Stimulated activated naive CD4-positive, alpha-beta T cell (primary cell): Measurements from ENCODE around the gene KDM7A.

Source experiments
- DNase-seq, 6 experiments: peaks; one replicate each; lab custom pipeline; 2025; lab: John Stamatoyannopoulos, UW

The KDM7A gene

GRCh38 chr7:140082770-140083169 is 94.0 kb downstream of the KDM7A start:
- no peak for DNase-seq

- DNase-seq = no peak
These were observed 94.9 kb downstream of the KDM7A start for GRCh38 chr7:140081774-140082425.

GRCh38 chr7:140080919-140081318 is 95.9 kb downstream of the KDM7A start:
- no peak for DNase-seq

DNA sequence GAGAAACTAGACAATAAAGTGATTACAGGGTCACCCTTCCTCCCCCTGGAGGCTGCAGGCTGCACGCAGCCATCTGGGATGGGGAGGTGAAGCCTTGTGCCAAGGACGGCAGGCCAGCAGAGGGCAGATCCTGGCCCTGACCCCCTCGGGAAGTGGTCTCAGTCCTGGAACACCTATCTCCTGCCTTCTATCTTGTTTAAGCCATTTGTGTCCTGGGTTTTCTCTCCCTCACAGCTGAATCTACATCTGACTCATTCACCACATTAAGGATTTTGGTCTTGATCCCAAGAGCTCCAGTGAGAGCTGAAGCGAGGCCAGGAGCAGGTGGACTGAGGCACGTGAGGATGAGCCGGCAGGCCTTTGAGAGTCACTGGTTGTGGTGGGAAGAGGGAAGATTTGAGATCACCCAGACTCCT is 97.7 kb downstream of the KDM7A start:
- no peak for DNase-seq

GRCh38 chr7:140078392-140078791 is 98.4 kb downstream of the KDM7A start:
- DNase-seq = no peak

GRCh38 chr7:140074780-140075179 is 102.0 kb downstream of the KDM7A start:
- DNase-seq = no peak

DNA sequence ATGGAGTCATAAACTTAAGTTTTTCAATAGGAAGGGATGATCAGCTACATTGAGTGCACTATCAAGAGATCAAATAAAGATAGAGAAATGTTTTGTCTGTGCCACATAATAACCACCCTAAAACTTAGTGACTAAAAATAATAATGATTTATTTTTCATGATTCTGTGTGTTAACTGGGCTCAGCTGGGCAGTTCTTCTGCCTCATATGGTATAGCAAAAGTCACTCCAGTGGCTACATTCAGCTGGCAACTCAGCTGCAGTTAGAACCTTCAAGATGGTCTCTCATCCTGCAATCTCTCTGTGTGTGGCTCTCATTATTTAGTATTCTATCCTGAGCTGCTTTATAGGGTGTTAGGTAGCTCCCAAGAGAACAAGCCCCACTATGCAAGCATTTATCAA is 106.2 kb downstream of the KDM7A start:
- DNase-seq = no peak

DNA sequence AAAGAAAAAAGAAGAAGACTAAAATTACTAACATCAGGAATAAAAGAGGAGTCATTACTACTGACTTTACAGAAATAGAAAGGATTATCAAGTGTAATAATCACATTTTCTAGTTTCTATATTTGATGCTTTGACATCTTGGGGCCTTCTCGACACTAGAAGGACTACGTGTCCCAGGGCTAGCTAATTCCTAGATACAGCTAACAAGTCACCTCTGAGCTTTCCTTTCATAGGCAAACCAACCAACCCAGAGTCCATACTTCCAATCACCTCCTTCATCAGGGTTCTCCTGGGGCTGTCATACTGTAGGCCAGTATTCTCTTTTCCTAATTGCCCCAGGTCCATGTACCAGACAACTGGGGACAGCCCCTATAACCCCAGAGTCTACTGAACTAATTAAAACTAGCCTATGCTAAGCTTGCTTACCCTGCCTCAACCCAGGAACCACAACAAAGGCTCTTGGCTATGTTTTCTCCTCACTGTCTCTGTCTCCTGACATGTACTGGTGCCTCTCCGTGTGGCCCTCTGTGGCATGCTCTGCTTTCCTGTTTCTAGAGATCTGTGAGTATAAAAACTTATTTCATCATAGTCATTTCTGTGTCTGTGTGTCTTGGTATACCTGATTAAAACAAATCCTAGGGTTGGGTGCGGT is 107.4 kb downstream of the KDM7A start:
- DNase-seq = peak in 1 of 6 experiments; percentile 9

DNA sequence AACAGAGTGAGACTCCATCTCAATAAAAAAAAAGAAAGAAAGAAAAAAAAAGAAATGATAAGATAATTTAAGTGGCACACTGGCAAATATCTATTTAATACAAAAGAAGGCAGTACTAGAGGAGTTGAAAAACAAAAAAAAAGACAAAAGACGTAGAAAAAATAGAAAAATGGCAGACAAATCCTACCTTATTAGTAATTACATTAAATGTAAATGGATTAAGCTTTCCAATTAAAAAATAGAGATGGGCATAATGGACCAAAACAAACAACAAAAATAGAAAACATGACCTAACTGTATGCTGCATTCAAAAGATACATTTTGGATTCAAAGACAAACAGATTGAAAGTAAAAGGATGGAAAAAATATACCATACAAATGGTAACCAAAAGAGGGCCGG is 108.8 kb downstream of the KDM7A start:
- DNase-seq = no peak

DNA sequence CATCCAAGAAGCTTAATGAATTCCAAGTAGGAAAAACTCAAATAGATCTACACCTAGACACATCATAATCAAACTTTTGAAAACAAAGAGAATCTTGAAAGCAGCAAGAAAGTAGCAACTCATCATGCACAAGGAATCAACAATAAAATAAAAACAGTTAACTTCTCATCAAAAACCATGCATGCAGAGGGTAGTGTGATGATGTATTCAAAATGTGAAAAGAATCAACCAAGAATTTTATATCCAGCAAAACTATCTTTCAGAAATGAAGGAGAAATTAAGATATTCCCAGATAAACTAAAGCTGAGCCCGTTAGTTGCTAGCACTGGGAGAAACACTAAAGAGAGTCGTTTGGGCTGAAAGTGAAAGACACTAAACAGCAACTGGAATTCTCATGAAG is 109.7 kb downstream of the KDM7A start:
- DNase-seq = no peak

GRCh38 chr7:140062528-140063299 is 114.1 kb downstream of the KDM7A start, which contains the start of gene PARP12:
PARP12 (minus strand) TSS chr7:140062951; CDS start chr7:140062847, 104 bp downstream.
- peak; percentile 72 to 85 (median 79) for DNase-seq

DNA sequence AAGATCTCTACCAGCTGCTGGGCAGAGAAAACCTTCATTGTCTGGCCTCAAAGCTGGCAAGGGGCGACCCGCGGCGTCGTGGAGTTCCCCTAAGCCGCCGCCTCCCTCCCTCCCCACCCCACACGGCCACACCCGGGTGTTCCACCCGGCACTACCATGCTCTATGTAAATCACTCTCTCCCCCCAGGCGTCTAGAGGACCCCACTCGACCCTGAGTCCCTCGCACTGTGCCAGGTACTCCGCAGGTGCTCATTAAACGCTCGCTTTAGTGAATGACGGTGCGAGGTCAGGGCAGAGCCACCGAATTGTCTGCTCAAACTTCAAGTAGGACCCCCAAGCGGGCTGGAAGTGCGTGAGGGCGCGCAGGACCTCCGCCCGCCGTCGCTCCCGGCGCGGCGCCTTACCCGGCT is 114.7 kb downstream of the KDM7A start:
- peak; percentile 33 to 72 (median 55) for DNase-seq

- no peak for DNase-seq
These were observed 115.2 kb downstream of the KDM7A start for GRCh38 chr7:140061607-140061930.

GRCh38 chr7:140060788-140061606 is 115.8 kb downstream of the KDM7A start:
- DNase-seq = no peak

DNA sequence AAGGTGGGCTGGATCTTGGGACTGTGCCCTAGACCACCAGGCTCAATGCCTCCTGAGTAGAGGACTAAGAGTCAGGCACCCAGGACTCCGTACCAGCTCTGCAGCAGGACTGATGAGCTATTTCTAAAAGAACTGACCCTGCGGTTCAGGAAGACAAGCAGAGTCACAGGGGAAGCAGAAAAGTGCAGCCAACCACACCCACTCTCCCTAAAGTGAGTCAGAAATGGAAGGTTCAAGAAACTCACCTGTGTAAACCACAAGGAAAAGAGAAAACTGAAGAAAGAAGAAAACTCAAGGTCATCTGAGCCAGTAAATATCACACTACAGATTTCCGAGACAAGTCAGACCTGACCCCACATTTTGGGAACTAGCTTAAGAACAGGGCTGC is 116.5 kb downstream of the KDM7A start:
- no peak for DNase-seq

GRCh38 chr7:140059273-140060242 is 117.2 kb downstream of the KDM7A start:
- DNase-seq = peak in 4 of 6 experiments; percentile 5 to 30 (median 17)

- no peak for DNase-seq
These were observed 118.3 kb downstream of the KDM7A start for GRCh38 chr7:140058517-140058916.

GRCh38 chr7:140057143-140057535 is 119.6 kb downstream of the KDM7A start:
- no peak for DNase-seq

GRCh38 chr7:140056431-140057142 is 120.2 kb downstream of the KDM7A start:
- no peak for DNase-seq

DNA sequence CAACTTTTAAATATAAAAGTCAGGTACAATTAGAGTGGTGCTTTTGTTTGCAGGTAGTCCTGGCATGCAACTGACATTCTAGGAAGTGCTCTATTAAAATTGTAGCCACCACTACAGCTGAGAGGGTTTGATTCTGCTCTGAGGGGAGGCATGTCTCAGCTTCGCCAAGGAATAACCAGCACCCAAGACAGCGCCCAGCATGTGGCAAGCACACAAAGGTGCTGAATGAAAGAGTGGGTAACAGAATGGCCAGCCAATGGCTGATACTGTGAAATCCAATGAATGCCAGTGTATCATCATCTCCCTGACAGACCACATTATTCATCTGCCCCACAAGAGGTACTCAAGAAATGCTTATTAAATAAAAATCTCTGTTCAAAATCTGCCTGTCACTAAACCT is 121.0 kb downstream of the KDM7A start:
- DNase-seq = no peak
